OCI-LY1 (cell line): ENCODE measurements around the gene KIRREL3.

Experiments
- CTCF ChIP-seq: fragments of 200-600 bp; sonication (generic), shearing (Covaris generic); IDR thresholded peaks from 2 replicates; pipeline ENCODE4 v1.5.1; 2017; ENCODE audit warnings: mild to moderate bottlenecking, antibody characterized with exemption, low read length, moderate library complexity, mixed read lengths
- EZH2 ChIP-seq: fragments of 200-600 bp; sonication (generic), shearing (Covaris generic); IDR thresholded peaks from 2 replicates; pipeline ENCODE4 v1.8.0; 2017; ENCODE audit warnings: borderline replicate concordance, mixed run types, mild to moderate bottlenecking, antibody characterized with exemption, low read length, moderate library complexity, mixed read lengths

DNA sequence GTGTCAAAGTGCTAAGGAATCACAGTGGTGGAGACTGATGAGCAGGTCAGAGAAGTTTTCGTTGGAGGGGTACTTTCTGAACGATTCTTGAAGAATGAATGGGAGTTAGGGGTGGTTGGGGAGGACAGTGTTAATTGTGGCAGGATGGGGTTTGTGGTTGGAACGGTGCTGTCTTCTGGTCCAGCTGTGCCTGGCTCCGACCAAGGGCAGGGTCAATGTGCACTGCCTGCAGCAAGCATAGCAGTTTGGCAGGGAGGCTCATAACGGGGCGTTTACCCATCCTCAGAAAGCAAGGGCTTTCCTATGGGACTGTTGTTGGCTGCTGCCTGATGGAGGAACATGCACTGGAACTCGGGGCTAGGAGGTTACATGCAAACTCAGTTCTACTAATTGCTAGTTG lies 265.8 kb downstream of the KIRREL3 start:
- TF ChIP-seq CTCF: no peak
- TF ChIP-seq EZH2: no peak
